Measurements from ENCODE around the gene GLRA1.

Gene GLRA1

GRCh38 chr5:151869843-151870242, 54.8 kb downstream of the GLRA1 start:
- Histone ChIP-seq H3K27me3 (ENCODE audit: control insufficient read depth, insufficient read depth, low read length) (no peaks in the 10 kb centered on the region), H3K9ac (no peak overlapping the region)
- TF ChIP-seq CTCF (IDR thresholded peaks at IDR 0.05), result no peak

GRCh38 chr5:151868451-151868850, 56.2 kb downstream of the GLRA1 start:
- H3K4me3 ChIP-seq (ENCODE audit: low read depth, low read length), result no peak overlapping the region
- TF ChIP-seq CTCF (IDR thresholded peaks at IDR 0.05), result no peak
- H3K27me3 ChIP-seq (ENCODE audit: control insufficient read depth, insufficient read depth, low read length), result no peaks in the 10 kb centered on the region
- no peak overlapping the region for H3K27ac ChIP-seq
- H3K9ac ChIP-seq, result no peak overlapping the region
- H3K79me2 ChIP-seq, result peaks cover 2% of the 10 kb centered on the region
- no peaks in the 10 kb centered on the region for H3K36me3 ChIP-seq (ENCODE audit: control insufficient read depth, insufficient read depth, low read length)
- no peak overlapping the region for H2AFZ ChIP-seq
- H3K4me1 ChIP-seq, result no peaks in the 10 kb centered on the region
- no peaks in the 10 kb centered on the region for H3K9me3 ChIP-seq (ENCODE audit: control insufficient read depth, low read length)
- H3K4me2 ChIP-seq (ENCODE audit: low read length), result no peak overlapping the region

More at GRCh38 chr5:151869843-151870242, 54.8 kb downstream of the GLRA1 start:
- peaks cover 2% of the 10 kb centered on the region for H3K79me2 ChIP-seq
- H3K4me2 ChIP-seq (ENCODE audit: low read length), result no peak overlapping the region
- H3K27ac ChIP-seq, result no peak overlapping the region
- H3K4me3 ChIP-seq (ENCODE audit: low read depth, low read length), result no peak overlapping the region
- no peaks in the 10 kb centered on the region for H3K4me1 ChIP-seq
- no peaks in the 10 kb centered on the region for H3K9me3 ChIP-seq (ENCODE audit: control insufficient read depth, low read length)
- no peaks in the 10 kb centered on the region for H3K36me3 ChIP-seq (ENCODE audit: control insufficient read depth, insufficient read depth, low read length)
- no peak overlapping the region for H2AFZ ChIP-seq

DNA sequence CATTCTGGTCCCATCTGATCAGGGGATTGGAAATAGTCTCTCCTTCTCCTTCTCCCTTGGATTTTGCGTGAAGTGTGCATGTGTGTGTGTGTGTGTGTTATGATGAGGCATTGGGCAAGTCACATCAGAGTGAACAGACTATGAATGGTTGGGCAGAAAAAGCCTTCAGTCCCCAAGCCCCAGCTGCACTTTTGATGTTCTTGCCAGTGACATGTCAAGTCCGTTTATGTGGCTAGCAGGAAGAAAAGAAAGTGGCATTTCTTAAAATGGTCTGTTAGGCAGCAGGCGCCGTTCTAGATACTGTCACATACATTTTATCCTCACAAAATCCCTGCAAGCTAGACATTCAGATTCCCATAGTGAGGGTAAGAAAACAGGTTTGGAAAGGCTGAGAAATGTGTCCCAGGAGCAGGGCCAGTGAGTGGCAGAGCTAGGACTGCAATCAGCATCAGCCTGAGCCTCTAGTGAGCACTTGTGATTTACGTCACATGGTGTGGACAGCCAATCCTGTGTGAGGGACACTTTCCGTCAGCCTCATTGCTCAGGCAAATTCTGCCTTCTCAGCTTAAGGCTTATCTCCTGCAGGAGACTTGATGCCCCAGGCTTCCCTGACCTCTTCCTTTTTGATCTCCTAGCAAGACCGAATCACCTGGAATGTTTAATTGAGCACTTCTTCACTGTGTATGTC, 60.4 kb downstream of the GLRA1 start:
- H3K4me3 ChIP-seq (ENCODE audit: low read depth, low read length), result no peak overlapping the region
- no peak overlapping the region for H2AFZ ChIP-seq
- H3K27ac ChIP-seq, result no peak overlapping the region
- H3K9ac ChIP-seq, result no peak overlapping the region
- no peaks in the 10 kb centered on the region for H3K27me3 ChIP-seq (ENCODE audit: control insufficient read depth, insufficient read depth, low read length)
- no peaks in the 10 kb centered on the region for H3K4me1 ChIP-seq
- H3K36me3 ChIP-seq (ENCODE audit: control insufficient read depth, insufficient read depth, low read length), result no peaks in the 10 kb centered on the region
- no peaks in the 10 kb centered on the region for H3K79me2 ChIP-seq
- no peak for TF ChIP-seq CTCF (IDR thresholded peaks at IDR 0.05)
- H3K9me3 ChIP-seq (ENCODE audit: control insufficient read depth, low read length), result no peaks in the 10 kb centered on the region
- no peak overlapping the region for H3K4me2 ChIP-seq (ENCODE audit: low read length)

DNA sequence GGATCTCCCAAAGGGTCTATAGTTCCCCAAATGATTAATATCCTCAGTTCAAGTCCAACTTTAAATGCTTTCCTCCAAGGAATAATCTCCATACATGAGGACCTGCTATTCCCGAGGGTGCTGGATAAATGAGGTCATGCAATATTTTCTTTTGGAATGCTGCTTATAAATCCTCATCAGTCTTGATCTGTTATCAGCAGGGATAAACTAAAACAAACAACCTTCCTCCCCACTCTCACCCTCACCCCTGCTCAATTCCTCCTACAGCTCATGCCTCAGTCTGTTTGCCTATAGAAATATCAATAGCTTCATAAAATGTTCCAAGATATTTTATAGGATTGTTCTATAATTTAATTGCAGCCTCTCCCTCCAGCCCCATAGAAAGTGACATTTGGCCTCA, 61.1 kb downstream of the GLRA1 start:
- Histone ChIP-seq H3K9ac (no peak overlapping the region), H3K27ac (no peak overlapping the region), H2AFZ (no peak overlapping the region), H3K4me1 (no peaks in the 10 kb centered on the region), H3K4me2 (ENCODE audit: low read length) (no peak overlapping the region), H3K27me3 (ENCODE audit: control insufficient read depth, insufficient read depth, low read length) (no peaks in the 10 kb centered on the region), H3K9me3 (ENCODE audit: control insufficient read depth, low read length) (no peaks in the 10 kb centered on the region), H3K79me2 (no peaks in the 10 kb centered on the region), H3K36me3 (ENCODE audit: control insufficient read depth, insufficient read depth, low read length) (no peaks in the 10 kb centered on the region), H3K4me3 (ENCODE audit: low read depth, low read length) (no peak overlapping the region)
- no peak for TF ChIP-seq CTCF (IDR thresholded peaks at IDR 0.05)

Measured in parathyroid adenoma (tissue), 2 donors.